ENCODE data around the gene ASTN1. TPM values are rescaled to one million over a fixed set of nuclear protein-coding genes. Genes with fewer than 3 reads are reported as not detected.

ASTN1 gene
- total RNA-seq, 1 experiment from 2014 or later, result 0.42 TPM

DNA sequence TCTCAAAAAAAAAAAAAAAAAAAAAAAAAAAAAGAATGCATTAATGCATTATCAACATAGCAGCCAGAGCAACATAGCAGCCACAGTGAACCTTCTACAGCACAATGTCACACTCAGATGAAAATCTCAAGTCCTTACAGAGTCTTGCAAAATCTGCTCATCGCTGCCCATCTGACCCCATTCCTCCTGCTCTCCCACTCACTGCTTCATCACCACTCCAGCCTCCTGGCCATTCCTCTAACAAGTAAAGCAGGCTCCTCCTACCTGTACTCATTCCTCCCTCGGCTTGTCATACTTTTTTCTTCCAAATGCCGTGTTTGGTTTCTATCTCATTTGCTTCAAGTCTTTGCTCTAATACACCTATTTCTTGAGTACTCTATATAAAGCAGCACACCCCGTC, 35.8 kb upstream of the ASTN1 start:
- ChIA-PET POLR2A (no interaction called here), CTCF (no interaction called here), RAD21 (ENCODE audit: low non-redundant PET in 1 of 2, low total read pairs in 2 of 2, uncharacterized antibody in 2 of 2, unreplicated experiment in 2 of 2) (no interaction called here)
- no peaks in the 10 kb centered on the region for H3K9me2 ChIP-seq (ENCODE audit: insufficient read depth)
- no peak overlapping the region for H3K4me3 ChIP-seq (replicated peaks in 1 of 2; ENCODE audit: low read depth in 1 of 2, low read length in 2 of 2)
- no peaks in the 10 kb centered on the region for H3K79me2 ChIP-seq (ENCODE audit: insufficient read depth, low read length)
- H3K36me3 ChIP-seq (ENCODE audit: control insufficient read depth in 1 of 2, insufficient read depth in 2 of 2, low read length in 2 of 2), result no peaks in the 10 kb centered on the region
- H4K20me1 ChIP-seq (ENCODE audit: insufficient read depth), result no peaks in the 10 kb centered on the region
- H2AFZ ChIP-seq (ENCODE audit: low read depth, low read length, poor library complexity, severe bottlenecking), result no peak overlapping the region
- H3K4me1 ChIP-seq (ENCODE audit: control insufficient read depth in 1 of 2, insufficient read depth in 2 of 2, low read length in 2 of 2), result no peaks in the 10 kb centered on the region
- TF ChIP-seq FOSL1 (IDR thresholded peaks at IDR 0.05; ENCODE audit: low read depth), result no peak
- TF ChIP-seq, protein P1, sequence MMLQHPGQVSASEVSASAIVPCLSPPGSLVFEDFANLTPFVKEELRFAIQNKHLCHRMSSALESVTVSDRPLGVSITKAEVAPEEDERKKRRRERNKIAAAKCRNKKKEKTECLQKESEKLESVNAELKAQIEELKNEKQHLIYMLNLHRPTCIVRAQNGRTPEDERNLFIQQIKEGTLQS (IDR thresholded peaks at IDR 0.05), result no peak
- TF ChIP-seq SIN3A (IDR thresholded peaks at IDR 0.05; ENCODE audit: low read depth), result no peak
- TF ChIP-seq POLR2AphosphoS5 (IDR thresholded peaks at IDR 0.05; ENCODE audit: low read depth, low read length), result no peak
- TF ChIP-seq, protein P2, sequence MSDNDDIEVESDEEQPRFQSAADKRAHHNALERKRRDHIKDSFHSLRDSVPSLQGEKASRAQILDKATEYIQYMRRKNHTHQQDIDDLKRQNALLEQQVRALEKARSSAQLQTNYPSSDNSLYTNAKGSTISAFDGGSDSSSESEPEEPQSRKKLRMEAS (IDR thresholded peaks at IDR 0.05), result no peak
- TF ChIP-seq, protein P3, sequence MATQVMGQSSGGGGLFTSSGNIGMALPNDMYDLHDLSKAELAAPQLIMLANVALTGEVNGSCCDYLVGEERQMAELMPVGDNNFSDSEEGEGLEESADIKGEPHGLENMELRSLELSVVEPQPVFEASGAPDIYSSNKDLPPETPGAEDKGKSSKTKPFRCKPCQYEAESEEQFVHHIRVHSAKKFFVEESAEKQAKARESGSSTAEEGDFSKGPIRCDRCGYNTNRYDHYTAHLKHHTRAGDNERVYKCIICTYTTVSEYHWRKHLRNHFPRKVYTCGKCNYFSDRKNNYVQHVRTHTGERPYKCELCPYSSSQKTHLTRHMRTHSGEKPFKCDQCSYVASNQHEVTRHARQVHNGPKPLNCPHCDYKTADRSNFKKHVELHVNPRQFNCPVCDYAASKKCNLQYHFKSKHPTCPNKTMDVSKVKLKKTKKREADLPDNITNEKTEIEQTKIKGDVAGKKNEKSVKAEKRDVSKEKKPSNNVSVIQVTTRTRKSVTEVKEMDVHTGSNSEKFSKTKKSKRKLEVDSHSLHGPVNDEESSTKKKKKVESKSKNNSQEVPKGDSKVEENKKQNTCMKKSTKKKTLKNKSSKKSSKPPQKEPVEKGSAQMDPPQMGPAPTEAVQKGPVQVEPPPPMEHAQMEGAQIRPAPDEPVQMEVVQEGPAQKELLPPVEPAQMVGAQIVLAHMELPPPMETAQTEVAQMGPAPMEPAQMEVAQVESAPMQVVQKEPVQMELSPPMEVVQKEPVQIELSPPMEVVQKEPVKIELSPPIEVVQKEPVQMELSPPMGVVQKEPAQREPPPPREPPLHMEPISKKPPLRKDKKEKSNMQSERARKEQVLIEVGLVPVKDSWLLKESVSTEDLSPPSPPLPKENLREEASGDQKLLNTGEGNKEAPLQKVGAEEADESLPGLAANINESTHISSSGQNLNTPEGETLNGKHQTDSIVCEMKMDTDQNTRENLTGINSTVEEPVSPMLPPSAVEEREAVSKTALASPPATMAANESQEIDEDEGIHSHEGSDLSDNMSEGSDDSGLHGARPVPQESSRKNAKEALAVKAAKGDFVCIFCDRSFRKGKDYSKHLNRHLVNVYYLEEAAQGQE (IDR thresholded peaks at IDR 0.05; ENCODE audit: low read depth), result no peak
- H3K27me3 ChIP-seq (ENCODE audit: insufficient read depth, low read length), result 0 out of 2 replicates have a peak, but pooled peaks cover 3% of the 10 kb centered on the region
- intact Hi-C loops (cut with micrococcal nuclease), result no loop called here
- DNase-seq (ENCODE audit: low read depth, low spot score) (no peak), ATAC-seq (no peak)
- H3K4me2 ChIP-seq (ENCODE audit: low read length), result no peak overlapping the region
- BruUV-seq (replicated peaks), result no TSS peak
- no peak overlapping the region for H3K9ac ChIP-seq (ENCODE audit: low read length)
- no peaks in the 10 kb centered on the region for H3K9me3 ChIP-seq (ENCODE audit: control insufficient read depth in 1 of 2, insufficient read depth in 1 of 2, low read depth in 1 of 2, low read length in 2 of 2)
- no peak overlapping the region for H3K27ac ChIP-seq (ENCODE audit: low read depth, low read length)

DNA sequence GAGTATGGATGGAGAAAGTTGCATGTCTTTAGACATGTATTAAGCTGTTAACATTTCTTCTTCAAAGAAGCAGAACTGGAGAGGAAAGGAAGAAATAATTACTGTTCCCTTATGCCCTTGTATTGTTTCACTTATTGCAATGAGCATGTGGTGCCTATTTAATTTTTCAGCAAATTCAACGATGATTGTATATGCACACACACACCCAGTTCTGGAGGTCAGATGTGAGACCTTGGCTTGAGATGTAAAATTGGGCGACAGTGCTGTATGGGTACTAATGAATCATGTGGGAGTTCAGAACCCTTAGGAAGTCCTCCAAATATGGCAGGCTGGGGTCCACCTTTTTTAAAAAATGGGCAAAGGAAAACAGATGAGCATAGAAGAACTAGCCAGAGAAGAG, 33.7 kb upstream of the ASTN1 start:
- DNase-seq (ENCODE audit: low read depth, low spot score) (no peak), ATAC-seq (no peak)
- H3K4me1 ChIP-seq (ENCODE audit: control insufficient read depth in 1 of 2, insufficient read depth in 2 of 2, low read length in 2 of 2), result no peaks in the 10 kb centered on the region
- no peaks in the 10 kb centered on the region for H4K20me1 ChIP-seq (ENCODE audit: insufficient read depth)
- H3K9me2 ChIP-seq (ENCODE audit: insufficient read depth), result no peaks in the 10 kb centered on the region
- H3K27me3 ChIP-seq (ENCODE audit: insufficient read depth, low read length), result 0 out of 2 replicates have a peak, but pooled peaks cover 4% of the 10 kb centered on the region
- no peak overlapping the region for H3K4me3 ChIP-seq (replicated peaks in 1 of 2; ENCODE audit: low read depth in 1 of 2, low read length in 2 of 2)
- H3K79me2 ChIP-seq (ENCODE audit: insufficient read depth, low read length), result no peaks in the 10 kb centered on the region
- no peak overlapping the region for H3K9ac ChIP-seq (ENCODE audit: low read length)
- H3K4me2 ChIP-seq (ENCODE audit: low read length), result no peak overlapping the region
- CTCF ChIA-PET, result no interaction called here
- POLR2A ChIA-PET, result no interaction called here
- no peak overlapping the region for H2AFZ ChIP-seq (ENCODE audit: low read depth, low read length, poor library complexity, severe bottlenecking)
- no TSS peak for BruUV-seq (replicated peaks)
- RAD21 ChIA-PET (ENCODE audit: low non-redundant PET in 1 of 2, low total read pairs in 2 of 2, uncharacterized antibody in 2 of 2, unreplicated experiment in 2 of 2), result no interaction called here
- intact Hi-C loops (cut with micrococcal nuclease), result no loop called here
- H3K27ac ChIP-seq (ENCODE audit: low read depth, low read length), result no peak overlapping the region
- H3K9me3 ChIP-seq (ENCODE audit: control insufficient read depth in 1 of 2, insufficient read depth in 1 of 2, low read depth in 1 of 2, low read length in 2 of 2), result no peaks in the 10 kb centered on the region
- H3K36me3 ChIP-seq (ENCODE audit: control insufficient read depth in 1 of 2, insufficient read depth in 2 of 2, low read length in 2 of 2), result no peaks in the 10 kb centered on the region
- no peak for TF ChIP-seq SP1 (IDR thresholded peaks at IDR 0.05; ENCODE audit: low read depth)
- TF ChIP-seq POLR2AphosphoS5 (IDR thresholded peaks at IDR 0.05; ENCODE audit: low read depth, low read length), result no peak
- no peak for TF ChIP-seq EGR1 (IDR thresholded peaks at IDR 0.05; ENCODE audit: low read depth)
- no peak for TF ChIP-seq CEBPB (IDR thresholded peaks at IDR 0.05; ENCODE audit: low read depth)
- no peak for TF ChIP-seq YY1 (IDR thresholded peaks at IDR 0.05; ENCODE audit: extremely low read depth, insufficient replicate concordance, low read depth, low read length)
- TF ChIP-seq EZH2 (IDR thresholded peaks at IDR 0.05), result no peak
- TF ChIP-seq, protein P1 (IDR thresholded peaks at IDR 0.05), result no peak
- TF ChIP-seq, protein P4, sequence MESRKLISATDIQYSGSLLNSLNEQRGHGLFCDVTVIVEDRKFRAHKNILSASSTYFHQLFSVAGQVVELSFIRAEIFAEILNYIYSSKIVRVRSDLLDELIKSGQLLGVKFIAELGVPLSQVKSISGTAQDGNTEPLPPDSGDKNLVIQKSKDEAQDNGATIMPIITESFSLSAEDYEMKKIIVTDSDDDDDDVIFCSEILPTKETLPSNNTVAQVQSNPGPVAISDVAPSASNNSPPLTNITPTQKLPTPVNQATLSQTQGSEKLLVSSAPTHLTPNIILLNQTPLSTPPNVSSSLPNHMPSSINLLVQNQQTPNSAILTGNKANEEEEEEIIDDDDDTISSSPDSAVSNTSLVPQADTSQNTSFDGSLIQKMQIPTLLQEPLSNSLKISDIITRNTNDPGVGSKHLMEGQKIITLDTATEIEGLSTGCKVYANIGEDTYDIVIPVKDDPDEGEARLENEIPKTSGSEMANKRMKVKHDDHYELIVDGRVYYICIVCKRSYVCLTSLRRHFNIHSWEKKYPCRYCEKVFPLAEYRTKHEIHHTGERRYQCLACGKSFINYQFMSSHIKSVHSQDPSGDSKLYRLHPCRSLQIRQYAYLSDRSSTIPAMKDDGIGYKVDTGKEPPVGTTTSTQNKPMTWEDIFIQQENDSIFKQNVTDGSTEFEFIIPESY (IDR thresholded peaks at IDR 0.05; ENCODE audit: extremely low read depth, insufficient replicate concordance, low read length), result no peak
- TF ChIP-seq EZH2phosphoT487 (IDR thresholded peaks at IDR 0.05; ENCODE audit: borderline replicate concordance), result no peak
- TF ChIP-seq, protein P2 (IDR thresholded peaks at IDR 0.05), result no peak
- no peak for TF ChIP-seq TCF7L2 (IDR thresholded peaks at IDR 0.05; ENCODE audit: borderline replicate concordance, extremely low read depth, insufficient read depth, insufficient read length)

Measured in HCT116 (cell line).